HepG2 (cell line): ENCODE measurements around the gene SNED1. TPM values are rescaled to one million over a fixed set of nuclear protein-coding genes. Genes with fewer than 3 reads are reported as not detected.

ENCODE experiments used
- ATAC-seq: fragments of 200-7000 bp; cut with Tn5 transposase; 3 replicates; pipeline ENCODE4 v1.9.1; 2020; ENCODE audit warnings: mild to moderate bottlenecking, moderate library complexity
- BruUV-seq: library from RNA; stranded (reverse); fragments of 400-500 nt; replicated peaks from 2 replicates; lab custom pipeline; 2021; lab: Mats Ljungman, UMichigan
- CTCF ChIA-PET: fragments of 300-600 bp; formaldehyde crosslinking; extraction: SDS; loops from one replicate; lab custom pipeline; 2021; ENCODE audit warnings: low total read pairs, inconsistent platforms, low intra/inter-chr PET ratio; lab: Yijun Ruan, JAX
- POLR2A ChIA-PET: fragments of 350-600 bp; sonication (Branson Sonifier 250); formaldehyde crosslinking; loops from one replicate; lab custom pipeline; 2020; ENCODE audit warnings: antibody characterized with exemption, inconsistent platforms; lab: Yijun Ruan, JAX
- DNase-seq: peaks from one replicate; pipeline ENCODE4 v3.0.0-alpha.2; 2015; ENCODE audit warnings: low spot score
- FAIRE-seq: peaks from 3 replicates; lab custom pipeline; 2011; peaks lifted over from hg19 to GRCh38; lab: Jason Lieb, UNC
- H2AFZ ChIP-seq: one replicate; pipeline ENCODE4 v1.6.1; 2011; ENCODE audit warnings: low read length, inconsistent platforms
- H3K27ac ChIP-seq: fragments of 300-600 bp; 3 replicates; pipeline ENCODE4 v1.8.0; 2011; ENCODE audit warnings: mixed run types, mild to moderate bottlenecking, mixed read lengths, low read length, inconsistent platforms; ENCODE audit not compliant: insufficient read depth; ENCODE audit errors: extremely low read length
- H3K27me3 ChIP-seq, 2 experiments: fragments of 200-600 bp in 1 of 2; 2 replicates in 1 of 2; 3 replicates in 1 of 2; pipeline versions ENCODE4 v1.6.0 to v1.8.0; 2011; ENCODE audit warnings: low read length in 2 of 2, mild to moderate bottlenecking in 2 of 2, moderate library complexity in 2 of 2, inconsistent platforms in 1 of 2; ENCODE audit not compliant: insufficient read depth in 2 of 2, control insufficient read depth in 1 of 2
- H3K36me3 ChIP-seq, 2 experiments: fragments of 200-600 bp in 1 of 2; replicated peaks in 1 of 2; 2 replicates in 1 of 2; 3 replicates in 1 of 2; pipeline versions ENCODE4 v1.5.1 to v1.8.0; 2011; ENCODE audit warnings: low read length in 2 of 2, inconsistent platforms in 1 of 2; ENCODE audit not compliant: insufficient read depth in 2 of 2, control insufficient read depth in 1 of 2
- H3K4me1 ChIP-seq: 2 replicates; pipeline ENCODE4 v1.5.1; 2012; ENCODE audit warnings: low read length, inconsistent platforms; ENCODE audit not compliant: insufficient read depth
- H3K4me2 ChIP-seq: 2 replicates; pipeline ENCODE4 v1.6.0; 2011; ENCODE audit warnings: low read depth, low read length, inconsistent platforms
- H3K4me3 ChIP-seq, 3 experiments: fragments of 200-600 bp in 1 of 3; sonication (generic), shearing (Covaris generic) in 1 of 3; replicated peaks in 1 of 3; 2 replicates each; pipeline ENCODE4 v1.5.1; 2011 to 2016; ENCODE audit warnings: low read length in 3 of 3, inconsistent platforms in 2 of 3, low read depth in 2 of 3, mild to moderate bottlenecking in 2 of 3, control low read depth in 1 of 3, mixed read lengths in 1 of 3; ENCODE audit not compliant: insufficient read depth in 1 of 3
- H3K79me2 ChIP-seq: one replicate; pipeline ENCODE4 v1.6.1; 2011; ENCODE audit warnings: low read length, inconsistent platforms; ENCODE audit not compliant: insufficient read depth
- H3K9ac ChIP-seq: 2 replicates; pipeline ENCODE4 v1.6.0; 2011; ENCODE audit warnings: mild to moderate bottlenecking, low read depth, low read length, inconsistent platforms; ENCODE audit not compliant: insufficient read depth
- H3K9me3 ChIP-seq: 2 replicates; pipeline ENCODE4 v1.5.1; 2012; ENCODE audit warnings: mild to moderate bottlenecking, low read length
- H4K20me1 ChIP-seq: 2 replicates; pipeline ENCODE4 v1.6.0; 2011; ENCODE audit warnings: inconsistent platforms, mild to moderate bottlenecking, low read length, moderate library complexity; ENCODE audit not compliant: insufficient read depth
- CEBPG ChIP-seq: IDR thresholded peaks from 2 replicates; pipeline ENCODE4 v1.6.1; 2016
- GMEB1 ChIP-seq: sonication (generic); formaldehyde crosslinking; IDR thresholded peaks from 2 replicates; pipeline ENCODE4 v1.5.1; 2020; ENCODE audit warnings: missing genetic modification reagents, mild to moderate bottlenecking, borderline replicate concordance
- JARID2 ChIP-seq: sonication (generic); formaldehyde crosslinking; IDR thresholded peaks from 2 replicates; pipeline ENCODE4 v1.8.1; 2023; ENCODE audit warnings: missing genetic modification reagents, inconsistent platforms; ENCODE audit not compliant: insufficient replicate concordance
- MEIS1 ChIP-seq: sonication (generic); formaldehyde crosslinking; IDR thresholded peaks from 2 replicates; pipeline ENCODE4 v1.9.0; 2021; ENCODE audit warnings: mild to moderate bottlenecking, missing genetic modification reagents, moderate library complexity, borderline replicate concordance
- NBN ChIP-seq: fragments of 450-650 bp; conservative IDR thresholded peaks from 2 replicates; pipeline ENCODE4 v1.6.1; 2017
- SSRP1 ChIP-seq: IDR thresholded peaks from 2 replicates; pipeline ENCODE4 v1.6.1; 2016; ENCODE audit warnings: control low read depth
- ZNF556 ChIP-seq: sonication (generic); formaldehyde crosslinking; IDR thresholded peaks from 2 replicates; pipeline ENCODE4 v1.4.0; 2020; ENCODE audit warnings: mild to moderate bottlenecking, missing genetic modification reagents, borderline replicate concordance
- ZNF879 ChIP-seq: sonication (generic); formaldehyde crosslinking; IDR thresholded peaks from 2 replicates; pipeline ENCODE4 v1.8.1; 2023; ENCODE audit warnings: missing genetic modification reagents
- ZSCAN22 ChIP-seq: sonication (generic); formaldehyde crosslinking; IDR thresholded peaks from 2 replicates; pipeline ENCODE4 v1.4.0; 2020; ENCODE audit warnings: mild to moderate bottlenecking, missing genetic modification reagents
- WGBS: methylation state at CpG from one replicate; pipeline ENCODE4 v1.1.6; 2017; ENCODE audit warnings: low lambda C conversion rate; 5-methylcytosine and 5-hydroxymethylcytosine counted together
- in situ Hi-C: cut with HindIII; loops from 2 replicates; pipeline ENCODE4 v1.10.0; 2017; ENCODE audit warnings: low pct_unique_long_range_greater_than_20kb; ENCODE audit not compliant: extremely low pct_ligation_motif_present
- intact Hi-C: fragments of 100-400 bp; cut with micrococcal nuclease; formaldehyde crosslinking; loops from one replicate; pipeline ENCODE4 v1.10.0; 2022; ENCODE audit not compliant: unreplicated experiment
- polyA plus RNA-seq, 8 experiments: library from polyadenylated mRNA; depleted of rRNA in 3 of 8; stranded (reverse) in 7 of 8; unstranded in 1 of 8; fragments of >200 nt; fragmentation: Illumina TruSeq in 4 of 8; extraction: Trizol in 4 of 8; gene quantifications; 2 replicates each; pipeline versions ENCODE4 v1.2.1 to v1.2.3, GENCODE V29; 2011 to 2016; ENCODE audit warnings: low read depth in 4 of 8, missing spikeins in 1 of 8, mixed read lengths in 1 of 8; ENCODE audit not compliant: insufficient read depth in 1 of 8
- total RNA-seq, 5 experiments: library from RNA; depleted of rRNA; stranded (reverse); fragments of >200 nt; fragmentation: Illumina TruSeq; extraction: Trizol; gene quantifications; 2 replicates each; pipeline ENCODE4 v1.2.3, GENCODE V29; 2016; ENCODE audit warnings: low read depth in 1 of 5

The SNED1 gene
- total and polyA plus RNA-seq, 2 of the 13 experiments (the other 11 are each of a cell fraction or from before 2014, with no cell fraction given), result 0.15 to 0.65 TPM

- WGBS, result 88% methylated on average over 7 of the region's 7 CpGs
- CTCF ChIA-PET, result interaction anchor here (1.0 kb wide), 1 partner anchor 243 kb away, joined by 3 read pairs; no protein-coding TSS in a partner anchor
- BruUV-seq, result no TSS peak
Observed at GRCh38 chr2:241094172-241094571, 95.8 kb downstream of the SNED1 start.

More at GRCh38 chr2:241094172-241094571, 95.8 kb downstream of the SNED1 start:
- no peak for TF ChIP-seq ZNF879 (CRISPR knock-in tag)
- no peak for TF ChIP-seq CEBPG (CRISPR knock-in tag)
- TF ChIP-seq ZSCAN22 (CRISPR knock-in tag), result 0 out of 2 replicates have a peak, but pooled peaks have one; percentile 35
- no peak for TF ChIP-seq GMEB1 (CRISPR knock-in tag)
- TF ChIP-seq NBN, result no peak
- TF ChIP-seq MEIS1 (CRISPR knock-in tag), result no peak
- no peak for TF ChIP-seq ZNF556
- TF ChIP-seq JARID2 (CRISPR knock-in tag), result no peak
- TF ChIP-seq SSRP1 (CRISPR knock-in tag), result peak; percentile 82
- peaks cover 19% of the 10 kb centered on the region for H3K79me2 ChIP-seq
- peaks cover 13% of the 10 kb centered on the region; the same call in 1 of the 2 replicates for H4K20me1 ChIP-seq
- in situ Hi-C loops (loop anchor here (5.0 kb wide), 1 partner anchor 123 kb away; no protein-coding TSS in a partner anchor), intact Hi-C loops (loop anchor here (5.0 kb wide), 1 partner anchor 128 kb away; no protein-coding TSS in a partner anchor)
- no peaks in the 10 kb centered on the region for H3K27me3 ChIP-seq
- peak overlapping the region; percentile 51 for H3K27ac ChIP-seq
- no peak overlapping the region for H3K4me3 ChIP-seq
- DNase-seq (no peak), ATAC-seq (peak; percentile 1; the same call in 2 of the 3 replicates), FAIRE-seq (no peak)
- POLR2A ChIA-PET, result interaction anchor here (0.9 to 2.8 kb wide), 5 partner anchors 9 to 593 kb away, joined by 3 to 37 read pairs (median 5); partner anchors contain the start of genes DTYMK, MTERF4, PASK and PPP1R7
- H3K9me3 ChIP-seq, result no peaks in the 10 kb centered on the region
- H3K4me2 ChIP-seq, result peak overlapping the region; percentile 90
- 0 out of 2 replicates have a peak overlapping the region, but pooled peaks have one; percentile 12 for H3K9ac ChIP-seq
- peaks cover 51% of the 10 kb centered on the region for H3K4me1 ChIP-seq
- H2AFZ ChIP-seq, result no peak overlapping the region
- peaks cover 20 to 61% of the 10 kb centered on the region in 2 experiments for H3K36me3 ChIP-seq
